DMS79 treated with DMSO at 0.1 percent for 48 hours (cell line): ENCODE results near the gene TNIK.

Source experiments
- DNase-seq: peaks from one replicate; lab custom pipeline; 2025; lab: John Stamatoyannopoulos, UW

The TNIK gene

GRCh38 chr3:171362575-171362974 lies 97.6 kb downstream of the TNIK start:
- no peak for DNase-seq

GRCh38 chr3:171358881-171359198 lies 101.4 kb downstream of the TNIK start:
- no peak for DNase-seq

DNA sequence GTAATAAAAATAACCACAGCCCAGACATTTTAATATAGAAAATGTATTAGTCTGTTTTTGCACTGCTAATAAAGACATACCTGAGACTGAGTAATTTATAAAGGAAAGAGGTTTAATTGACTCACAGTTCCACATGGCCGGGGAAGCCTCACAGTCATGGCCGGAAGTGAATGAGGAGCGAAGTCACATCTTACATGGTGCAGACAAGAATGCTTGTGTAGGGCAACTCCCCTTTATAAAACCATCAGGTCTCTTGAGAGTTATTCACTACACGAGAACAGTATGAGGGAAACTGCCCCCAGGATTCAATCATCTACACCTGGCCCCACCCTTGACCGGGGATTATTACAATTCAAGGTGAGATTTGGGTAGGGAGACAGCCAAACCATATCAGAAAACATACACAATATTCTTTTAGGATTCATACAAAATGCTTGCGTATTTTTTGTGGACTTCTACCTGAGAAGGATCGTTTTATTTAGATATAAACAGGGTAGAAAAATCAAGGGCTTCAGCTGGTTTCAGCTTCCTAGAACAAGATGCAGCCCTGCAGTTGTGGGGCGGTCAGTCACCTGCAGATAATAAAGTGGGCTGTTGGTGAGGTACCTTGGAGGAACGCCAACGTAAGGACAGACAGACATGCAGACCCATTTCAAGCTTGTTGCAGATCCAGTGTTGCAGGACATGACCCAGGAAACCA lies 101.9 kb downstream of the TNIK start:
- no peak for DNase-seq

- DNase-seq, result no peak
Measured at GRCh38 chr3:171357721-171358120, 102.5 kb downstream of the TNIK start.

GRCh38 chr3:171356251-171356650 lies 104.0 kb downstream of the TNIK start:
- no peak for DNase-seq

DNA sequence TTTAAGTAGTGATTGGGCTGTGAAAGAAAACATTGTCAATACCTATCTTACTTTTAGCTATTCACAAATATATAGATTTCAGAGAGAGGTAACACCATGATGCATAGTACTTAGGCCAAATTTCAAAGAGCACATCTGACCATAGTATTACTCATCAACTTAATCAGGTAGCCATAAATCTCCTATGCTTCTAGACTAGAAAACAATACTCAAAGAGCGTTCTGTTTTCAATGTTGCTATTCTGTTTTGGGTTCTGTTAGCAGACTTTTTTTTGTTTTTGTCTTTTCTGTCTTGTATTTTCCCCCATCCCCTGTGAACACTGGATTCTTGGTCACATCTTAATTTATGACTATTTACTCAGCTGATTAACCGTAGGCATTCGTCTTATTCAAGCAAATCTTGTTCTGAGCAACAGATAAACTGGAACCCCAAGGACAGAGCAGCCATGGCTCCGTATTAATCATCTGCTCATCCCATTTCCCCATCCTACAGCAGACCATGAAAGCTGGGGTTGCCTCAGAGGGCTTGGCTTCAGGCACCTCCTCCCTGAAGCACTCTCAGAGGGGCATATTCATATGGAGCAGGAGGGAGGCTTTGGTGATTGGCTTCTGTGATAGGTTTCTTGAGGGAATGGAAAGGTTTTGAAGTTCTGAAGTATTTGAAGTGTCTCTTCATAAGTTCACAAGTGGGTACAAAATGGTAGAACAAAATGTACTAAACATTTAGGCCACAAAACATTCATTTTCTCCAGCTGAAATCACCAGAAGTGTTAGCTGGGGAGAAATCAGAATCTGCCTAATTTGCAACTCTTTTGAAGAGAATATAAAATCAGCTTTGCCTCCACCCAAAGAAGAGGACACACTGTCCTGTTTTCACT lies 105.3 kb downstream of the TNIK start:
- no peak for DNase-seq

DNA sequence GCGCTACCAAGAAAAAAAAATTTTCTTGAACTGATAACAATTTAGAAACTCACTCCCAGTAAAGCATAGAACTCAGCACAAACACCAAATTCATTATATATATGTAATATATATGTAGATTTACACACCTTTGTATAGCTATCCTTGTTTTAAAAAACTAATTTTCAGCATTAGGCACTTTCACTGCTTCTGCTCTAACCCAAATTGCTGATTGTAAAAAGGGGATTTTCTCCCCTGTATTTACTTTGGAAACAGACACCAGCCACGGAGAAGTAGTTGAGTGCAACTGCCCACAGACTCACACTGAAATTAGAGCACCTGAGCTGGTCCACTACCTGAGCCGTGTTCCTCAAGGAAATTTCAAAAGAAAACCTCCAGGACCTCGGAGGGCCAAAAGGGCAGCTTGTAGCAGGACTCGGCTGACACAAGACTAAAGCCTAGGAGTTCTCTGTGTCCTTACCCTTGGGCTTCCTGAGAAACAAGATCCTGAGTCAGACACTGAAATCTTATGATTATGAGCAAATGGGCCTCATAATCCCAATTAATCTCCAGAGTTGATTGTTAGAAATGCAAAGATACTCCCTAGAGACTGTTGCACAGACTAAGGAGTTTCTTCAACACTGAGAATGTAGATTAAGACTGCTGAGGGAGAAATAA lies 106.0 kb downstream of the TNIK start:
- no peak for DNase-seq

DNA sequence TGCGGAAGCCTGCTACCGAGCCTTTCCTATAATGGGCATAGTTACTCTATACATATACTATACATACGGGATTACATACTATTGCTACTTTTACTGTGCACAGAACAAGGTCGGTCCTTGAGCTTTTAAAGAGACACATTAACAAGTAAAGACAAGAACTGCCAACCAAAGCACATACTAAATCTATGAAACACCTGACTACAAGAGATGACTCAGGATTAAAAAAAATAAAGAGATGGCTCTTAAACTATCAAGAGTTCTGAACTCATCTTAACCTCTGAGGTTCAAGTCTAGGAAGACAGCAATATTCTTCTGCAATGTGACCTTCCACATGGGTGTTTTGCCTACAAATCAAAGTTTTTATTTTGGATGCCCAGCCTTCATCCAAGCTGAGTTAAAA lies 106.8 kb downstream of the TNIK start:
- no peak for DNase-seq

DNA sequence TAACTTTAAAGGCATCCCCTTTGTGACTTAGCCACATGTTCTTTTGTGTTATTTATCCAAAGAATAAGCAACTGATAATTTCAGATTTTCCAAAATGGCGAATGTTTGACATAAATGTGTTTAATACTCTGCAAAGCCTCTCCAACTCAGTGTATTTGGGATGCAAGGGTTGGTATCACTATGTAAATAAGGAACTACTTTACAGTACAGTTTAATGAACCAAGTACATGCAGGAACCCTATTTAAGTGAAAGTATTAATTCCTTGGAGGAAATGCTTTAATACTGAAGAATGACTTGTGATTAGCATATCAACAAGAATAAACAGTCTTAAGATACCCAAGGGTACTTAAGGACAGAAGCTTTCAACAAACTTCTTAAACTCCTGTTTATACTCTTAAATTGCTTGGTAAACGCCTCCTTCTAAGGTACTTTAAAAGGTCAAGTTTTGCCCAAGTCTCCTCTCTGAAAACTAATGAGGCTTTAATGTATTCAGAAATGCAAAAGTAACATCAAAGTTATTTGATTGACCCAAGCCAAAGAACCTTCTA lies 107.7 kb downstream of the TNIK start:
- DNase-seq, result peak; percentile 76

GRCh38 chr3:171351676-171352075 lies 108.5 kb downstream of the TNIK start:
- peak; percentile 80 for DNase-seq

GRCh38 chr3:171350364-171350763 lies 109.8 kb downstream of the TNIK start:
- no peak for DNase-seq

DNA sequence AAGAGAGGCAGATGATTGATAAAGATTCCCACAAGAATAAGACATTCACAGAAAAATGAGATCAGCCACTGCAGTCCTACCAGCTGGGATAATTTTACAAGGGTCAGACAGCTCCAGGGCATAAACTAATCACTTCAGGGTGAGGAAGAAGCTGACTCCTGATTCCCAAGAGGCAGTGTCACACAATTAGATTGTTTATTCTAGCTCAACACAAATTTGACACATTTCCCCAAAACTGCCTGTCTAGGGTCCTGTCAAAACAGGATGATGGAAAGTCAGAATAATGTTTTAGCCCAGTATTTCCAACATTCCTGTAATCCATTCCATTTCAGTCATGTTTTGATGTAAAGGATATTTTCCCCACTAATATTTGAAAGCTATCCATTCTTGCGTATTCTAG lies 110.8 kb downstream of the TNIK start:
- DNase-seq, result no peak

DNA sequence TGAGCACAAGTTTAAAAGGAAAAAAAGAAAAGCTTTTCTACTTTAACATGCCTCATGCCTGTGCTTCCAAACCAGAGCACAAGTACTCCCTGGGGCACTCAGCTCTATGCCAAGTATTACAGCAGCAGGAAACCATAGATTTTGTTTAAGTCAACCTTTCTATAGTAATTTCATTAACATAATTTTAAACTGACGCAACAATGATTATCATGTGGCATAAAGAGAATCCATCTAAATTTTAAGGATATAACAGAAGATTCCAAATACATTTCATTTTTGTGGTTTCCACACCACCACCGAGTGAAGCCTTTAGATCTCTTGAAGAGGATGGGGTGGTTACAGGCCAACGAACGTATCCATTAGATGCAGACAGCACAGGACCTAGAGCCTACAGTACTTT lies 112.1 kb downstream of the TNIK start:
- DNase-seq, result peak; percentile 55

DNA sequence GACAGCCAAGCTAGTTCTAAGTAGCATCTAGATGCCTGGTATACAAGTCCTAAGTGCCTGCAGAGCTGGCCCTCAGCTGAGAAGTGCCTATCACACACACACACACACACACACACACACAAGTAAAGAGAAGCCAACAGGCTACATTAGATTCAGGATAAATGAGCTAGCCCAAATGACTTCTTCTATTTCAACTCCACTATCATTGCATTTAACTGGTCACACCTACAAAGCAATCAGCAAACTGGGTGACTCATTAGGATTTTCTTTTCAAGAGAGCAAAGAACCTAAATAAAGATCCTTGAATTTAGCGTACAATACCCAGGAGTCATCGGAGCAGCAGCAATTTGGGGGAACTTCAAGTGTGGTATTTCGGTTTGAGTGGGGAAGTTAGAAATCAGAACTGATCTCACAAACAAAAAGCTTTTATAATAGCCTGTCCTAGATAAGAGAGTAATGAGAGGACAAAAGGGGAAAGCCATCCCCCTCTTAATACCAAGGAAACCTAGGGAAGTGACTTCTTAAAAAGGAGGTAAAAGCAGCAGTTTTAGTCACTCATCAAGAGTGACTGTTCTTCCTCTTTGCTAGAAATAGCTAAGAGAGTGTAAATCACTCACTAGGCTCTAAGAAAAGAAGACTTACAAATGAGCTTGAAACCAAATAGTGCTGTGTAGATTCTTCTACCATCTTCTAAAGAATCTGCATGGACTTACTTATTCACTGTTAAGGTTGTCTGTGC lies 112.7 kb downstream of the TNIK start:
- DNase-seq, result peak; percentile 52

DNA sequence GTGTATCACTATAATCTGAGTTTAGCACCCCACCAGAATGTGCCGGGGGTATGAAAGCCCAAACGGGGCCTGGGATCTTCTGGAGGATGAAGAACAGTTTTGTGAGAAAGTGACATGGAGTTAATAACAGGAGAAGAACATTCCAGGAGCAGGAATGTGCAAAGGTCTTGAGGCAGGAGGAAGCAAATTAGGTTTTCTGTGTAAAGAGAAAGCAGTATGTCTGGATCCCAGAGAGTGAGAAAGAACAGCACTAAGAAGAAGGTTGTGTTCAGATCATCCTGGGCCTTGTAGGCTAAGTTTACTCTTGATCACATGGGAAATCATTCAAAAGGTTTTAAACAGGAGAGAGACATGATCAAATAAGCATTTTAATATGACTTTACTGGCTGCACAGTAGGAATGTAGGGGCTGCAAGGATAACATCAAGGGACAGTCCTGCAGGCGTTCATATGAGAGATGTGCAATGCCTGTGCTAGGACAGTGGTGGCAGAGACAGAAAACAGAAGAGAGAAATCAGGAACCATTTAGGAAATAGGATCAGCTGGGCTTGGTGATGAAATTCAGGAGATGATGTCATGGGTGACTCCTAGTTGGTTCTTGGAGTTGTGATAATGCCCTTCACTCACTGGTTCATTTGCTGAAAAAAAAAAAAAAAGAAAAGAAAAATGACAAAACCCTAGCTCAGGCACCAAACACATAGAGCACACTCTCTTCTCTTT lies 113.5 kb downstream of the TNIK start:
- no peak for DNase-seq

DNA sequence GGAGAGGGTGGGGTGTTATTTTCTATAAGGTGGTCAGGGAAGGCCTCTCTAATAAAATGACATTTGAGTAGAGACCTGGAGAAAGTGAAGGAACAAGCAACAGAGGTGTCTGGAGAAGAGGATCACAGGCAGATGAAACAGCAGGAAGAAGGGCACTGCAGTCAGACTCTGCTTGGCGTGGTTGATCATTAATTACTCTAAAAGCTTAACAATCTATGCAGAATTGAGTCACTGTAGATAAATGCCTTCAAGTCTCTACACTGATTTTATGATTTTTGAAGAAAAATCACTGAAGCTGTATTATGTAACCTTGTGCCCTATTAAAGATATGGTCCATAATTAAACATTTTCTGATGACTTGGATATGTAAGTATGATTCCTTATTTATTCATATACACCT lies 114.2 kb downstream of the TNIK start:
- DNase-seq, result no peak

- peak; percentile 87 for DNase-seq
Measured at GRCh38 chr3:171345107-171345843, 114.9 kb downstream of the TNIK start.

DNA sequence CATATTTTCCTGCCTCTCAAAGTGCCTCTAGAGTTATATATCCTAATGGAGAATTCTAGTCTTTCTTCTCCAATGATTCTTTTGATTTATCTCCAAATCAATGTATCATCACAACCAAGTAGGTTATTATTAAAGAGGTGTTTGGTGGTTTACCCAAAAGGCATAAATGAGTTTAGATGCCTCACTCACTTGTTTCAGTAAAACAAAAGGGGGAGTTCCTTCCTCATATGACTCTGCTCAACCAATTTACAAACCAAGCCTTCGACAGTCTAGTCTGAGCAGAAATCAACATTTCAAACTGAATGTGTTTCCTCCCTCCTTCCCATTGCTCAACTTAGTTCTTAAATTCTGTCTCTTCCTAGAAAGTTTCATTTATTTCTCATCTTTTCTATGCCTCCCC lies 116.5 kb downstream of the TNIK start:
- DNase-seq, result no peak

DNA sequence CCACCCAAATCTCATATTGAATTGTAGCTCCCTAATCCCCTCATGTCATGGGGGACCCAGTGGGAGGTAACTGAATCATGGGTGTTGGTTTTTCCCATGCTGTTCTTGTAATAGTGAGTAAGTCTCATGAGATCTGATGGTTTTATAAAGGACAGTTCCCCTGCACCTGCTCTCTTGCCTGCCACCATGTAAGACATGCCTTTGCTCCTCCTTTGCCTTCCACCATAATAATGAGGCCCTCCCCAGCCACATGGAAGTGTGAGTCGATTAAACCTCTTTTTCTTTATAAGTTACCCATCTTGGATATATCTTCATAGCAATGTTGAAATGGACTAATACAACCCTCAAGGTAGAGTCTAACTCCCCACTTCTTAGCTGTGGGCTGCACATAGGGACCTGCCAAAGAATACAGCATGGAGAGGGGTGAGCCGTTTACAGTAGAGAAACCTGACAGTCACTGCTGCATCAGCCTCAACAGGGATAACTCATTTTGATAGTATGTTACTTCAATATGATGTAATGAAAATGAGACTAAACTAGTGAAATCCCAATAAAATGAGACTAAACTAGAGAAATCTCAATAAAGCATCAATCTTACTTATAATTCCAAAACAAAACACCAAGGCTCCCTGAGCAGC lies 117.3 kb downstream of the TNIK start:
- no peak for DNase-seq

DNA sequence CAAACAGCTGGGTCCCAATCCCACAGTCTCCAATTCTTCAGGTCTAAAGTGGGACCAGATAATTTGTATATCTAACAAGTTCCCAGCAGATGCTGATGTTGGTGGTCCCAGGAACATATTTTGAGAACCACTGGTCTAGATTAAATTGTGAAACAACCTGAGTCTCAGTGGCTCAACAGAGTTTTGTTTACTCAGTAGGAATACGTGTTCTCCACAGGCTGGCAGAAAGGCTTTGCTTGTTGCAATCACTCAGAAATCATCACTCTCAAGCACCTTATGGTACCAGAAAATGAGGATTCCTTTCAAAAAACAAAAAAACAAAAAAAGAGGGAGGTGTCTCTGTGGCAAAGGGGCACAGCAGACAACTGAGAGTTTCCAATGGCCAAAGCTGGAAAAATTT lies 118.0 kb downstream of the TNIK start:
- no peak for DNase-seq
